Measurements from ENCODE around the gene MYO9B.
A peak's percentile ranks its signal among the peaks of the same experiment; 100 is the strongest.

The MYO9B gene

DNA sequence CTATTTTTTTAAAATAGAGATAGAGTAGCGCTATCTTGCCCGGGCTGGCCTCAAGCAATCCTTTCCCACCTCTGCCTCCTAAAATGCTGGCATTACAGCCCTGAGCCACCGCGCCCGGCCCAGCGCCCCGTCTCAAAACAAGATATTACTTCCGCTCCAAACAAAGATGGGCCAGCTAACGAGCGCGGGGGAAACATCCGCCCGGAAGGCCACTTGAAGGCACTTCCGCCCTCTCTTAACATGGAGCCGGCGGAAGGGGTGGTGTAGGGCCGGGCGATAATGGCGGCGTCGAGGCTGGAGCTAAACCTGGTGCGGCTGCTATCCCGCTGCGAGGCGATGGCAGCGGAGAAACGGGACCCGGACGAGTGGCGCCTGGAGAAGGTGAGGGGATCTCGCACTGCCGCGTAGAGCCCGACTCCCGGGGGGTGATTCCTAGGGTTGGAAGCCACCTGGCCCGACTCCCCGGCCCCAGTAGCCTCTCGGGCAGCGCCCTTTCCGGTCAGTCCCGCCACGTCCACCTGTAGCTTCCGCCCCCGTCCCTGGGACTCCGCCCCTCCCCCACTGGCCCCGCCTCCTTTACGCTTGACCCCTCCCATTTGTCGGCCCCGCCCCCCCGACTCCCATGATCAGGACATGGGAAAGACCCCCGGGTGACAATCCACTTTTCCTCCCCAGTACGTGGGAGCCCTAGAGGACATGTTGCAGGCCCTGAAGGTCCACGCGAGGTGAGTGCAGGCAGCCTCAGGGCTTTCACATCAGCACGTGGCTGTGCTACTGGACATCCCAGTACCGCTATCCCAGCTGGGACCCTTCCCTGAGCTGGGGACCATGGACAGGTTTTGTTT is 139.8 kb downstream of the MYO9B start, which contains the start of gene USE1:
TSS of gene USE1 (plus strand) at position 231 of the 845 bp plus-strand sequence. CDS start at position 280, 49 bp downstream.
- peak within 1 kb of the TSS; percentile 45 to 87 for H3K9ac ChIP-seq (ENCODE audit: low read length in 2 of 2)
- H3K27me3 ChIP-seq (ENCODE audit: control insufficient read depth in 1 of 2, insufficient read depth in 2 of 2, low read length in 2 of 2), result no peaks in the 10 kb centered on the region
- H3K36me3 ChIP-seq (ENCODE audit: control insufficient read depth in 2 of 2, insufficient read depth in 2 of 2, low read length in 2 of 2), result peaks cover 14 to 27% of the 10 kb centered on the region in 2 donors
- no peaks in the 10 kb centered on the region for H3K9me3 ChIP-seq (ENCODE audit: control insufficient read depth in 2 of 2, low read length in 2 of 2)
- H3K4me1 ChIP-seq (ENCODE audit: control insufficient read depth, insufficient read depth, low read length), result peaks cover 13% of the 10 kb centered on the region
- peak within 1 kb of the TSS; percentile 65 to 86 for H3K4me3 ChIP-seq (ENCODE audit: low read length in 2 of 2)
- H3K27ac ChIP-seq (ENCODE audit: low read length), result peak within 1 kb of the TSS; percentile 85

DNA sequence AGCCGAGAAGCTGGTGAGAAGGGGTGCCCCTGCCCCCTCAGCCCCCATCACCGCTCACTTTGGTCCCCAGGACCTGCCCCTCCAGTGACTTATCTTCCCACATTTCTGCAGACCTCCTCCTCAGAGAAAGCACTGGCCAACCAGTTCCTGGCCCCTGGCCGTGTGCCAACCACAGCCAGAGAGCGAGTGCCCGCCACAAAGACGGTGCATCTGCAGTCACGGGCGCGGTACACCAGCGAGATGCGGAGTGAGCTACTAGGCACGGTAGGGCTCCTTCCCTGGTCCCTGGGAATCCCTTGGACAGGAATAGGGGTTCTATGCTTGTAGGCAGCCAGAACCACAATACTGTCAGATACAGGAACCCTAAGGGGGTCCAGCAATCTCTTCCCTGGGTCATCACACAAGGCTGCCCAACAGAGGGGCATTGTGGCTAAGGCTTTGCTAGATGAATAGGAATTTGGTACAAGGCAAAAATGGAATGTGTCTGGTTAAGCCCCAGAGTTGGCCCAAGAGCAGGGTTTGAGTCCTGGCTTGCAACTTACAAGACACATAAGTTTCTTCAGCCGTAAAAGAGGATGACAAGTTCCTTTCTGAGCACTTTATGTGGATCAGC is 140.6 kb downstream of the MYO9B start:
- Histone ChIP-seq H3K27ac (ENCODE audit: low read length) (peak overlapping the region; percentile 85), H3K27me3 (ENCODE audit: control insufficient read depth in 1 of 2, insufficient read depth in 2 of 2, low read length in 2 of 2) (no peaks in the 10 kb centered on the region), H3K9me3 (ENCODE audit: control insufficient read depth in 2 of 2, low read length in 2 of 2) (no peaks in the 10 kb centered on the region), H3K9ac (ENCODE audit: low read length in 2 of 2) (no peak overlapping the region), H3K4me3 (ENCODE audit: low read length in 2 of 2) (peak overlapping the region in 1 of 2 donors; percentile 86), H3K4me1 (ENCODE audit: control insufficient read depth, insufficient read depth, low read length) (peaks cover 13% of the 10 kb centered on the region), H3K36me3 (ENCODE audit: control insufficient read depth in 2 of 2, insufficient read depth in 2 of 2, low read length in 2 of 2) (peaks cover 12 to 23% of the 10 kb centered on the region in 2 donors)

DNA sequence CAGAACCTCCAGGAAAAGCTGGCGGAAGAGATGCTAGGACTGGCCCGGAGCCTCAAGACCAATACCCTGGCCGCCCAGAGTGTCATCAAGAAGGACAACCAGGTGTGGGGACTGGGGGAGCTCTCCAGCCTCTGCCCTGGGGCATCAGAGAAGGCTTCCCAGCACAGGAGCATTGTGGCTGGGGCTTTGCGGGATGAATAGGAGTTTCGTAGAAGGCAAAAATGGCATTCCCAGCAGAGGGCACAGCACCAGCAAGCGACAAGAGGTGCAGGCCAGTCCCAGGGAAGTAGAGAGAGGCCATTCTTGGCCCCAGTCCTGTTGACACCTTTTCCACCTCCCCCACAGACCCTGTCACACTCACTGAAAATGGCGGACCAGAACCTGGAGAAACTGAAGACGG is 143.7 kb downstream of the MYO9B start:
- H3K27ac ChIP-seq (ENCODE audit: low read length), result no peak overlapping the region
- no peaks in the 10 kb centered on the region for H3K9me3 ChIP-seq (ENCODE audit: control insufficient read depth in 2 of 2, low read length in 2 of 2)
- no peak overlapping the region for H3K9ac ChIP-seq (ENCODE audit: low read length in 2 of 2)
- H3K4me1 ChIP-seq (ENCODE audit: control insufficient read depth, insufficient read depth, low read length), result peaks cover 13% of the 10 kb centered on the region
- no peaks in the 10 kb centered on the region for H3K27me3 ChIP-seq (ENCODE audit: control insufficient read depth in 1 of 2, insufficient read depth in 2 of 2, low read length in 2 of 2)
- no peak overlapping the region for H3K4me3 ChIP-seq (ENCODE audit: low read length in 2 of 2)
- H3K36me3 ChIP-seq (ENCODE audit: control insufficient read depth in 2 of 2, insufficient read depth in 2 of 2, low read length in 2 of 2), result peaks cover 9 to 17% of the 10 kb centered on the region in 2 donors

- H3K4me1 ChIP-seq (ENCODE audit: control insufficient read depth, insufficient read depth, low read length), result peaks cover 8% of the 10 kb centered on the region
- no peaks in the 10 kb centered on the region for H3K9me3 ChIP-seq (ENCODE audit: control insufficient read depth in 2 of 2, low read length in 2 of 2)
- H3K4me3 ChIP-seq (ENCODE audit: low read length in 2 of 2), result no peak overlapping the region
- H3K36me3 ChIP-seq (ENCODE audit: control insufficient read depth in 2 of 2, insufficient read depth in 2 of 2, low read length in 2 of 2), result peaks cover 9 to 17% of the 10 kb centered on the region in 2 donors
- no peaks in the 10 kb centered on the region for H3K27me3 ChIP-seq (ENCODE audit: control insufficient read depth in 1 of 2, insufficient read depth in 2 of 2, low read length in 2 of 2)
- H3K9ac ChIP-seq (ENCODE audit: low read length in 2 of 2), result no peak overlapping the region
- H3K27ac ChIP-seq (ENCODE audit: low read length), result no peak overlapping the region
Measured at GRCh38 chr19:17220207-17220758, 144.7 kb downstream of the MYO9B start.

DNA sequence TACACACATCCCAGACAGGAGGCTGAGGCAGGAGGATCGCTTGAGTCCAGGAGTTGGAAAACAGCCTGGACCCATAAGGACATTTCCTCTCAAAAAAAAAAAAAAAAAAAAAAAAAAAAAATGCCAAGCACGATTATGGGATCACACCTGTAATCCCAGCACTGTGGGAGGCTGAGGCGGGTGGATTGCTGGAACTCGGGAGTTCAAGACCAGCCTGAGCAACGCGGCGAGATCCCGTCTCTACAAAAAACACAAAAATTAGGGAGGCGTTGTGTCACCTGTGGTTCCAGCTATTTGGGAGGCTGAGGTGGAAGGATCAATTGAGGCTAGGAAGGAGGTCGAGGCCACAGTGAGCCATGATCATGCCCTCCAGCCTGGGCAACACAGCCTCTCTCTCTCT is 149.5 kb downstream of the MYO9B start:
- no peak overlapping the region for H3K9ac ChIP-seq (ENCODE audit: low read length in 2 of 2)
- H3K27me3 ChIP-seq (ENCODE audit: control insufficient read depth in 1 of 2, insufficient read depth in 2 of 2, low read length in 2 of 2), result no peaks in the 10 kb centered on the region
- H3K27ac ChIP-seq (ENCODE audit: low read length), result no peak overlapping the region
- H3K4me1 ChIP-seq (ENCODE audit: control insufficient read depth, insufficient read depth, low read length), result peaks cover 13% of the 10 kb centered on the region
- H3K4me3 ChIP-seq (ENCODE audit: low read length in 2 of 2), result no peak overlapping the region
- H3K9me3 ChIP-seq (ENCODE audit: control insufficient read depth in 2 of 2, low read length in 2 of 2), result no peaks in the 10 kb centered on the region
- peaks cover 0 to 5% of the 10 kb centered on the region in 2 donors for H3K36me3 ChIP-seq (ENCODE audit: control insufficient read depth in 2 of 2, insufficient read depth in 2 of 2, low read length in 2 of 2)

DNA sequence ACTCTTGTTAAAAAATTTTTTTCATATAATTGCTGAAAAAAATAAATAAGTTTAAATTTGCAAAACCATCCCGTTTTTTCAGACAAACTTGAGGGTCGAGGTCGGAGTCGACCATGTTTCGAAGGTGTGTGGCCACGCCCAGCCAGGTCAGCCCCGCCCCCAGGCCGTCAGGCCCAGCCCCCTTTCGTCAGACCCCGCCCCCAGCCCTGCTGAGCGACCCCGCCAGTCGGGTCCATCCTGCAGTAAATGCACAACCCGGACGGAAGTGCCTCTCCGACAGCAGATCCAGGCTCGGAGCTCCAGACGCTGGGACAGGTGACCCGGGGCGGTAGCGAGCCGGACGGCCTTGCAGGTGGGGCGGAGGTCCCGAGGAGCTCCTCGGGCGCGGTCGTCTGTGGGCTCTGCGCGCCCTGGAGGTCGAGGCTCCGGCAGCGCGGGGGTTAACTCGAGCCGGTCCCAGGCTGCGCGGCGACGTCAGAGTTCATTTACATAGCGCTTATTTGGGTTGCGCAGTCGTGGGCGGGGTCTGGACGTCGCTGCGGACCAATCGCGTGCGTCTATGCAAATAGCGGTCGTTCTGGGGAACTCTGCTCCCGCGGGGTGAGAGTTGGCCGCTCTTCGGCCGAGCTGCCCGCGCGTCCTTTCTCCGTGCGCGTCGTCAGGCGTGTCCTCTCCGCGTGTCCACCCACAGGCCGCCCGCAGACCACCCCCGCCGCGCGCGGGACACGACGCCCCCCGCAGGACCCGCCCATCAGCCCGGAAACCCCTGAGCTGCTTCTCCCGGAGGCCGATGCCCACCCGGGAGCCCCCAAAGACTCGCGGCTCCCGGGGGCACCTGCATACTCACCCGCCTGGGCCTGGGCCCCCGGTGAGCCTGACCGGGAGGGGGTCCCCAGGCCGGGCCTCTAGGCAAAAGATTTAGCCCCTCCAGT is 150.7 kb downstream of the MYO9B start, which contains the start of gene OCEL1:
TSS of gene OCEL1 (plus strand) at position 225 of the 932 bp plus-strand sequence. CDS start at position 247, 22 bp downstream.
- peak within 1 kb of the TSS; percentile 86 to 87 for H3K4me3 ChIP-seq (ENCODE audit: low read length in 2 of 2)
- no peaks in the 10 kb centered on the region for H3K9me3 ChIP-seq (ENCODE audit: control insufficient read depth in 2 of 2, low read length in 2 of 2)
- H3K4me1 ChIP-seq (ENCODE audit: control insufficient read depth, insufficient read depth, low read length), result peaks cover 15% of the 10 kb centered on the region
- peak within 1 kb of the TSS; percentile 60 to 75 for H3K9ac ChIP-seq (ENCODE audit: low read length in 2 of 2)
- peaks cover 4 to 9% of the 10 kb centered on the region in 2 donors for H3K36me3 ChIP-seq (ENCODE audit: control insufficient read depth in 2 of 2, insufficient read depth in 2 of 2, low read length in 2 of 2)
- no peaks in the 10 kb centered on the region for H3K27me3 ChIP-seq (ENCODE audit: control insufficient read depth in 1 of 2, insufficient read depth in 2 of 2, low read length in 2 of 2)
- H3K27ac ChIP-seq (ENCODE audit: low read length), result peak within 1 kb of the TSS; percentile 69

DNA sequence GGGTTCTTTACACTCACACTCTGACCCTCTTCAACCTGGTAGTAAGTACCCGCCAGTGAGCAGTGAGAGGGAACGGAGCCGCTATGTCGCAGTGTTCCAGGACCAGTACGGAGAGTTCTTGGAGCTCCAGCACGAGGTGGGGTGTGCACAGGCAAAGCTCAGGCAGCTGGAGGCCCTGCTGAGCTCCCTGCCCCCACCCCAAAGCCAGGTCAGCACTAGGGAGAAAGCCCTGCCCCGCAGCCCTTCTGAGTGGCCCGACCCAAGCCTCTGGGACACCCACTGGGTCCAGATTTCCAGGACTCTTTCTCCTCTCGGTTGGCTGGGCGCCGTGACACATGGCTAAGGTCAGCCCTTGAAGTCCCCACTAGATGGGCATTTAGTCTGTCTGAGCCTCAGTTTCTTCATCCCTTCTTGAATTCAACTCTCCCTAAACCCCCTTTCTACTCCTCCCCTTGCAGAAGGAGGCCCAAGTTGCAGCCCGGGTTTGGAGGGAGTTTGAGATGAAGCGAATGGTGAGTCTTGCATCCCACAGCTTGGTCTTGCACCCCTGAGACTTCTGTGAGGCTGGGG is 152.3 kb downstream of the MYO9B start:
- Histone ChIP-seq H3K9me3 (ENCODE audit: control insufficient read depth in 2 of 2, low read length in 2 of 2) (no peaks in the 10 kb centered on the region), H3K27me3 (ENCODE audit: control insufficient read depth in 1 of 2, insufficient read depth in 2 of 2, low read length in 2 of 2) (no peaks in the 10 kb centered on the region), H3K36me3 (ENCODE audit: control insufficient read depth in 2 of 2, insufficient read depth in 2 of 2, low read length in 2 of 2) (peaks cover 8 to 13% of the 10 kb centered on the region in 2 donors), H3K4me1 (ENCODE audit: control insufficient read depth, insufficient read depth, low read length) (peaks cover 15% of the 10 kb centered on the region), H3K9ac (ENCODE audit: low read length in 2 of 2) (no peak overlapping the region), H3K27ac (ENCODE audit: low read length) (no peak overlapping the region), H3K4me3 (ENCODE audit: low read length in 2 of 2) (no peak overlapping the region)

- peaks cover 8 to 16% of the 10 kb centered on the region in 2 donors for H3K36me3 ChIP-seq (ENCODE audit: control insufficient read depth in 2 of 2, insufficient read depth in 2 of 2, low read length in 2 of 2)
- H3K27ac ChIP-seq (ENCODE audit: low read length), result no peak overlapping the region
- no peaks in the 10 kb centered on the region for H3K9me3 ChIP-seq (ENCODE audit: control insufficient read depth in 2 of 2, low read length in 2 of 2)
- no peak overlapping the region for H3K9ac ChIP-seq (ENCODE audit: low read length in 2 of 2)
- peaks cover 20% of the 10 kb centered on the region for H3K4me1 ChIP-seq (ENCODE audit: control insufficient read depth, insufficient read depth, low read length)
- H3K4me3 ChIP-seq (ENCODE audit: low read length in 2 of 2), result no peak overlapping the region
- H3K27me3 ChIP-seq (ENCODE audit: control insufficient read depth in 1 of 2, insufficient read depth in 2 of 2, low read length in 2 of 2), result no peaks in the 10 kb centered on the region
Measured at GRCh38 chr19:17229890-17230289, 154.3 kb downstream of the MYO9B start.

GRCh38 chr19:17232258-17232657 is 156.7 kb downstream of the MYO9B start:
- H3K4me3 ChIP-seq (ENCODE audit: low read length in 2 of 2), result no peak overlapping the region
- no peak overlapping the region for H3K9ac ChIP-seq (ENCODE audit: low read length in 2 of 2)
- H3K27ac ChIP-seq (ENCODE audit: low read length), result no peak overlapping the region
- peaks cover 30% of the 10 kb centered on the region for H3K4me1 ChIP-seq (ENCODE audit: control insufficient read depth, insufficient read depth, low read length)
- H3K27me3 ChIP-seq (ENCODE audit: control insufficient read depth in 1 of 2, insufficient read depth in 2 of 2, low read length in 2 of 2), result no peaks in the 10 kb centered on the region
- no peaks in the 10 kb centered on the region for H3K9me3 ChIP-seq (ENCODE audit: control insufficient read depth in 2 of 2, low read length in 2 of 2)
- peaks cover 8 to 16% of the 10 kb centered on the region in 2 donors for H3K36me3 ChIP-seq (ENCODE audit: control insufficient read depth in 2 of 2, insufficient read depth in 2 of 2, low read length in 2 of 2)

GRCh38 chr19:17234911-17235299 is 159.3 kb downstream of the MYO9B start:
- no peaks in the 10 kb centered on the region for H3K9me3 ChIP-seq (ENCODE audit: control insufficient read depth in 2 of 2, low read length in 2 of 2)
- peaks cover 24% of the 10 kb centered on the region for H3K4me1 ChIP-seq (ENCODE audit: control insufficient read depth, insufficient read depth, low read length)
- peak overlapping the region; percentile 49 to 70 for H3K4me3 ChIP-seq (ENCODE audit: low read length in 2 of 2)
- H3K36me3 ChIP-seq (ENCODE audit: control insufficient read depth in 2 of 2, insufficient read depth in 2 of 2, low read length in 2 of 2), result peaks cover 8 to 15% of the 10 kb centered on the region in 2 donors
- H3K27me3 ChIP-seq (ENCODE audit: control insufficient read depth in 1 of 2, insufficient read depth in 2 of 2, low read length in 2 of 2), result no peaks in the 10 kb centered on the region
- peak overlapping the region; percentile 53 for H3K27ac ChIP-seq (ENCODE audit: low read length)
- peak overlapping the region; percentile 42 to 51 for H3K9ac ChIP-seq (ENCODE audit: low read length in 2 of 2)

Measured in stomach smooth muscle (tissue), 2 donors.